ENCODE measurements around the gene PHB1. TPM values are rescaled to one million over a fixed set of nuclear protein-coding genes. Genes with fewer than 3 reads are reported as not detected.

The PHB1 gene
- total RNA-seq, 2 donors from 2014 or later, result 227 to 263 TPM

GRCh38 chr17:49361129-49361901 is 53.4 kb downstream of the PHB1 start:
- Mint-ChIP-seq H3K27ac (peak overlapping the region; percentile 92), H3K27me3 (ENCODE audit: insufficient read depth) (peaks cover 2% of the 10 kb centered on the region), H3K4me3 (peak overlapping the region; percentile 83), H3K4me1 (peaks cover 47% of the 10 kb centered on the region), H3K36me3 (ENCODE audit: low read depth) (no peaks in the 10 kb centered on the region), H3K9me3 (no peaks in the 10 kb centered on the region)
- no peaks in the 10 kb centered on the region for H3K36me3 ChIP-seq (ENCODE audit: control insufficient read depth, insufficient read depth, low read length)
- H3K4me3 ChIP-seq (ENCODE audit: low read length), result peak overlapping the region; percentile 92
- peak overlapping the region; percentile 75 for H3K27ac ChIP-seq (ENCODE audit: low read depth, low read length)
- no peaks in the 10 kb centered on the region for H3K9me3 ChIP-seq (ENCODE audit: control insufficient read depth, low read length)
- peak; percentile 81 for DNase-seq
- H3K4me1 ChIP-seq (ENCODE audit: control insufficient read depth, insufficient read depth, low read length), result no peaks in the 10 kb centered on the region
- H3K9ac ChIP-seq (ENCODE audit: extremely low read depth, low read length, poor library complexity, severe bottlenecking), result peak overlapping the region; percentile 82
- no peaks in the 10 kb centered on the region for H3K27me3 ChIP-seq (ENCODE audit: control insufficient read depth, insufficient read depth, low read length, poor library complexity, severe bottlenecking)
- WGBS, 2 experiments (ENCODE audit: insufficient coverage in 1 of 2, insufficient read length in 1 of 2), result 0 to 1% methylated on average over 9 to 52 of the region's 52 CpGs
- TF ChIP-seq CTCF (conservative IDR thresholded peaks at IDR 0.05), result no peak

GRCh38 chr17:49360796-49361128 is 53.9 kb downstream of the PHB1 start:
- Histone ChIP-seq H3K9ac (ENCODE audit: extremely low read depth, low read length, poor library complexity, severe bottlenecking) (peak overlapping the region; percentile 82), H3K9me3 (ENCODE audit: control insufficient read depth, low read length) (no peaks in the 10 kb centered on the region), H3K4me3 (ENCODE audit: low read length) (peak overlapping the region; percentile 92), H3K36me3 (ENCODE audit: control insufficient read depth, insufficient read depth, low read length) (no peaks in the 10 kb centered on the region), H3K27me3 (ENCODE audit: control insufficient read depth, insufficient read depth, low read length, poor library complexity, severe bottlenecking) (no peaks in the 10 kb centered on the region), H3K4me1 (ENCODE audit: control insufficient read depth, insufficient read depth, low read length) (no peaks in the 10 kb centered on the region), H3K27ac (ENCODE audit: low read depth, low read length) (no peak overlapping the region)
- peak; percentile 75 for DNase-seq
- Mint-ChIP-seq H3K27me3 (ENCODE audit: insufficient read depth) (peaks cover 2% of the 10 kb centered on the region), H3K9me3 (no peaks in the 10 kb centered on the region), H3K4me1 (peaks cover 46% of the 10 kb centered on the region), H3K27ac (peak overlapping the region; percentile 92), H3K4me3 (peak overlapping the region; percentile 83), H3K36me3 (ENCODE audit: low read depth) (no peaks in the 10 kb centered on the region)
- WGBS, 2 experiments (ENCODE audit: insufficient coverage in 1 of 2, insufficient read length in 1 of 2), result 10% methylated on average over 4 to 8 of the region's 8 CpGs
- no peak for TF ChIP-seq CTCF (conservative IDR thresholded peaks at IDR 0.05)

GRCh38 chr17:49359990-49360795 is 54.5 kb downstream of the PHB1 start:
- Histone ChIP-seq H3K9me3 (ENCODE audit: control insufficient read depth, low read length) (no peaks in the 10 kb centered on the region), H3K9ac (ENCODE audit: extremely low read depth, low read length, poor library complexity, severe bottlenecking) (peak overlapping the region; percentile 82), H3K4me3 (ENCODE audit: low read length) (peak overlapping the region; percentile 92), H3K4me1 (ENCODE audit: control insufficient read depth, insufficient read depth, low read length) (no peaks in the 10 kb centered on the region), H3K36me3 (ENCODE audit: control insufficient read depth, insufficient read depth, low read length) (no peaks in the 10 kb centered on the region), H3K27ac (ENCODE audit: low read depth, low read length) (no peak overlapping the region), H3K27me3 (ENCODE audit: control insufficient read depth, insufficient read depth, low read length, poor library complexity, severe bottlenecking) (no peaks in the 10 kb centered on the region)
- Mint-ChIP-seq H3K36me3 (ENCODE audit: low read depth) (no peaks in the 10 kb centered on the region), H3K27ac (peak overlapping the region; percentile 92), H3K4me1 (peaks cover 44% of the 10 kb centered on the region), H3K9me3 (no peaks in the 10 kb centered on the region), H3K4me3 (peak overlapping the region; percentile 83), H3K27me3 (ENCODE audit: insufficient read depth) (peaks cover 2% of the 10 kb centered on the region)
- TF ChIP-seq CTCF (conservative IDR thresholded peaks at IDR 0.05), result no peak
- DNase-seq, result no peak
- WGBS, 2 experiments (ENCODE audit: insufficient coverage in 1 of 2, insufficient read length in 1 of 2), result 53 to 58% methylated on average over 4 to 8 of the region's 8 CpGs

Data from endodermal cell (in vitro differentiated cells).